Left kidney (tissue), 2 donors: ENCODE measurements around the gene PRR5L. TPM values are rescaled to one million over a fixed set of nuclear protein-coding genes. Genes with fewer than 3 reads are reported as not detected.
"Not testable (repeated sequence)": the region's sequence is repeated elsewhere in the genome, so short reads cannot be mapped to it uniquely, and the experiment has no call there.

ENCODE experiments used
- DNase-seq: peaks from one replicate; pipeline ENCODE4 v3.0.0-alpha.2; 2013
- polyA plus RNA-seq: library from polyadenylated mRNA; unstranded; fragments of 120-200 nt; gene quantifications from one replicate; pipeline ENCODE4 v1.2.1, GENCODE V29; 2013; ENCODE audit not compliant: insufficient read length

PRR5L gene
- polyA plus RNA-seq, 1 donor = 17.3 TPM

GRCh38 chr11:36501236-36501635, 205.1 kb downstream of the PRR5L start:
- no peak for DNase-seq

DNA sequence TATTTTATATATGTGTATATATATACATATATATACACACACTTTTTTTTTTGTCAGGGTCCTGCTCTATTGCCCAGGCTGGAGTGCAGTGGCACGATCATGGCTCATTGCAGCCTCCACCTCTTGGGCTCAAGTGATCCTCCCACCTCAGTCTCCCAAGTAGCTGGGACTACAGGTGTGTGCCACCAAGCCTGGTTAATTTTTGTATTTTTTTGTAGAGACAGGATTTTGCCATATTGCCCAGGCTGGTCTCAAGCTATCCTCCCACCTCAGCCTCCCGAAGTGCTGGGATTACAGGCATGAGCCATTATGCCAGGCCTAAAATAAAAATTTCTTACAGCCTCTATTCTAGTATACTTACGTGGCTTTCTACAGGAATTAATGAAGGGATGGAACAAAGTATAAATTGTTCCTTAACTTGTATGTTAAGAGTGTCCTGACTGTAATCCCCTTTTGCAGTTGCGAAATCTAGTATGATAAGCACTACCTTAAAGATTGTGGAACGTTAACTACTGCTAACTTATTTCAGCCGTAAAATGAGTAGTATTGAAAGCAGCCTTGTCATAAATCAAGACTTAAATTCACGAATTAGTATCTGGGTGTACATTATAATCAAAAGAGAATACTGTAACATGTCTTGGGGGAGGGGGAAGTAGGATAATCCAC, 211.9 kb downstream of the PRR5L start:
- DNase-seq = no peak

DNA sequence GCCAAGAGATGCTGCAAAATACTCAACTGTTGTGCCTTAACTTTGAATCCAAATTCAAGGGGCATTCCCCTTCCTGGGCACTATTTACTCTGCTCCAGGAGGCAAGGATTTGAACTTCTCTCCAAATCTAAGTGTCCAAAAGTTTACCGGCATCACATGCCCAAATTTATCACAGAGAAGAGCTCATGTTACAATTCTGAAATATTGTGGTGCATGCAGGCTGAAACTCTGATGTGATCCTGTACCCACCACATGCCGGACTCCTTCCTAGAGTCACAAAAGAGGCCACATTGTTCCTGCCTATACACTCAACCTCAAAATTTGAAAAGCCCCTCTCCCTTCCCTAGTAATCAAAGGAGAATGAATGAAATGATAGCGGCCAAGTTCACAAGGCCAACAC, 212.7 kb downstream of the PRR5L start:
- DNase-seq = no peak

DNA sequence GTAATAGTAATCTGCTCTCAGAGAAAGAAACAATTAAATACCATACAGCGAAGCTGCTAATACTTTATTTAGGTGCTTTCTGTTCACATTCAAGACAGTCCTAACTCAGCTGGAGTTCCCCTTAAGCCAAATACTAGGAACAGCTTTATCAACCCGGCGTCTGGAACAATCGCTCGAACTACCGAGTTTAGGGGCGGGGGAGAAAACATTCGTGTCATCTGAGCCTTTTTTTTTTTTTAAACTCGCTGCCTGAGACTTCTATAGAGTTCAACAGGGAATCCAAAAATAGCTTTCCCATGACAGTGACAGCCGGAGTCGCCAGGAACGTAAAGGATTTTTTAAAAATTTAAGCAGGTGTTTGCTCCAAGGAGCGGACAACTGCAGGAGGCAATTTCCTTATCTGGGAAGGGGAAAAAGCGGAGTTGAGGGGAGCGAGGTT, 213.1 kb downstream of the PRR5L start:
- DNase-seq = peak; percentile 54

DNA sequence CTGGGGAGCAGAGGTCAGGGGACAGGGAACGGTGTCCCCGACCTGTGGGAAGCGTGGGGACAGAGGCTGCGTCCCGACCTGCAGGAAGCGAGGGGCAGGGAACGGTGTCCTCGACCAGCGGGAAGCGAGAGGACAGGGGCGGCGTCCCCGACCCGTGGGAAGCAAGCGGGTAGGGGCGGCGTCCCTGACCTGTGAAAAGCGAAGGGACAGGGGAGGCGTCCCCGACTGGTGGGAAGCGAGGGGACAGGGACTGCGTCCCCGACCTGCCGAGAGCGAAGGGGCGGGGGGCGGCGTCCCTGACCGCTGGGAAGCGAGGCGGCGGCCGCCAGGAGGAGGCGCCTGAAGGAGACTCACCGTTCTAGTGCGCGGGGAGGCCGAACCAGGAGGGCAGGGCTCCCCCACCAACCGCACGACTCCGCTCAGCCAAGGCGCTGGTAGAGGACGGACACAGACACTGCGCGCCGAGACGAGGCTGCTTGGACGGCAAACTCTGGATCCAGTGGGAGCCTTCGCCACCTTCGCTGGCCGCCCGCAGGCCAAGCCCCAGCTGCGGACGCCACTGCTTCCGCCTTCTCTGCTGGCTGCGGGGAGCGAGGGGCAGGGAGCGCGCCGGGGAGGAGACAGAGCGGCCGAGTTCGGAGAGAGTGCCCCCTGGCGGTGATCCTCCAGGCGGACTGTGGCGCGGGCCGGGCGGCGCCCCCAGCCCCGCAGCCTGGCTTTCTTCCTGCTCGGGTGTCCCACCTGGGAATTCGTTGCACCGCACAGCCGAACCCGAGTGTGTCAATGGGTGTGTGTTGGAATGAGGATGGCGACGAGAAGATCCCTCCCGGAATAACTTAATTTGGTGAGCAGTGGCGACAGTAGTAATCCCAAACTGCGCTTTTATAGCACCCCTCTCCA, 213.9 kb downstream of the PRR5L start, which contains the start of gene TRAF6:
TSS of gene TRAF6 (minus strand) at position 579 of the 900 bp plus-strand sequence. CDS start 8,757 bp downstream, outside the sequence.
- DNase-seq = peak; percentile 90

- no peak for DNase-seq
Observed at GRCh38 chr11:36510594-36510942, 214.5 kb downstream of the PRR5L start.

DNA sequence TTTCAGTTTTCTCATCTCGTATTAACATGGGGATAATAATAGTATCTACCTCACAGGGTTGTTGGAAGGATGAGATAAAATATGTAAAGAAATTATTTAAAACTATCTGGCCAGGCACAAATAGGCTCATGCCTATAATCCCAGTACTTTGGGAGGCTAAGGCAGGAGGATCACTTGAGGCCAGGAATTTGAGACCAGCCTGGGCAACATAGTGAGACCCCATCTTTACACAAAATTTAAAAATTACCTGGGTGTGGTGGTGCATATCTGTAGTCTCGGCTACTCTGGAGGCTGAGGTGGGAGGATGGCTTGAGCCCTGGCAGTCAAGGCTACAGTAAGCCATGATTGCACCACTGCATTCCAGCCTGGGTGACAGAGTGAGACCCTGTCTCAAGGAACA, 215.0 kb downstream of the PRR5L start:
- not testable (repeated sequence) for DNase-seq

GRCh38 chr11:36512016-36512415, 215.9 kb downstream of the PRR5L start:
- DNase-seq = no peak

GRCh38 chr11:36513965-36514364, 217.9 kb downstream of the PRR5L start:
- no peak for DNase-seq

Other genes starting within 250 kb of the PRR5L start
- gene COMMD9, start 6.9 kb upstream of the PRR5L start, polyA plus RNA-seq = 83.7 TPM
- 19.2 TPM for gene TRAF6, start 214.0 kb downstream of the PRR5L start, polyA plus RNA-seq